Muscle layer of colon (tissue), 2 donors: ENCODE measurements around the gene URB1.

Source experiments
- H3K27ac ChIP-seq: one replicate; pipeline ENCODE4 v1.7.0; 2013; ENCODE audit warnings: low read depth, mild to moderate bottlenecking, low read length, moderate library complexity
- H3K27me3 ChIP-seq, 2 donors: one replicate each; pipeline ENCODE4 v1.7.0; 2013; ENCODE audit warnings: low read length in 2 of 2, mild to moderate bottlenecking in 2 of 2; ENCODE audit not compliant: insufficient read depth in 2 of 2, control insufficient read depth in 1 of 2
- H3K36me3 ChIP-seq: one replicate; pipeline ENCODE4 v1.7.0; 2013; ENCODE audit warnings: mild to moderate bottlenecking, low read length; ENCODE audit not compliant: insufficient read depth
- H3K4me1 ChIP-seq: one replicate; pipeline ENCODE4 v1.7.0; 2013; ENCODE audit warnings: mild to moderate bottlenecking, low read length; ENCODE audit not compliant: insufficient read depth
- H3K4me3 ChIP-seq, 2 donors: one replicate each; pipeline ENCODE4 v1.7.0; 2013; ENCODE audit warnings: low read length in 2 of 2, low read depth in 1 of 2, mild to moderate bottlenecking in 1 of 2, moderate library complexity in 1 of 2
- H3K9ac ChIP-seq: one replicate; pipeline ENCODE4 v1.7.0; 2013; ENCODE audit warnings: low read length
- H3K9me3 ChIP-seq: one replicate; pipeline ENCODE4 v1.7.0; 2013; ENCODE audit warnings: mild to moderate bottlenecking, low read length
- donor health status: abdominal sarcoma.
- donor health status: Adenocarcinoma of cecum.

URB1 gene

GRCh38 chr21:32334980-32335531, 57.8 kb downstream of the URB1 start:
- H3K27ac ChIP-seq, result no peak overlapping the region
- H3K27me3 ChIP-seq, result no peaks in the 10 kb centered on the region
- H3K4me3 ChIP-seq, result no peak overlapping the region
- no peak overlapping the region for H3K9ac ChIP-seq
- no peaks in the 10 kb centered on the region for H3K9me3 ChIP-seq
- H3K36me3 ChIP-seq, result peaks cover 42% of the 10 kb centered on the region
- H3K4me1 ChIP-seq, result no peaks in the 10 kb centered on the region

- H3K27me3 ChIP-seq, result no peaks in the 10 kb centered on the region
- no peak overlapping the region for H3K27ac ChIP-seq
- H3K9ac ChIP-seq, result no peak overlapping the region
- H3K9me3 ChIP-seq, result no peaks in the 10 kb centered on the region
- H3K36me3 ChIP-seq, result peaks cover 42% of the 10 kb centered on the region
- H3K4me1 ChIP-seq, result peaks cover 7% of the 10 kb centered on the region
- H3K4me3 ChIP-seq, result no peak overlapping the region
Measured at GRCh38 chr21:32333953-32334673, 58.7 kb downstream of the URB1 start.

- peaks cover 18% of the 10 kb centered on the region for H3K4me1 ChIP-seq
- no peak overlapping the region for H3K9ac ChIP-seq
- no peak overlapping the region for H3K4me3 ChIP-seq
- H3K27me3 ChIP-seq, result no peaks in the 10 kb centered on the region
- H3K36me3 ChIP-seq, result peaks cover 32% of the 10 kb centered on the region
- no peak overlapping the region for H3K27ac ChIP-seq
- H3K9me3 ChIP-seq, result no peaks in the 10 kb centered on the region
Measured at GRCh38 chr21:32332463-32332951, 60.3 kb downstream of the URB1 start.

- Histone ChIP-seq H3K9me3 (no peaks in the 10 kb centered on the region), H3K36me3 (peaks cover 26% of the 10 kb centered on the region), H3K27me3 (no peaks in the 10 kb centered on the region), H3K4me1 (peaks cover 18% of the 10 kb centered on the region), H3K4me3 (no peak overlapping the region), H3K9ac (no peak overlapping the region), H3K27ac (no peak overlapping the region)
Measured at GRCh38 chr21:32331444-32332305, 61.1 kb downstream of the URB1 start.

- Histone ChIP-seq H3K9ac (no peak overlapping the region), H3K27ac (no peak overlapping the region), H3K9me3 (no peaks in the 10 kb centered on the region), H3K27me3 (no peaks in the 10 kb centered on the region), H3K4me1 (peaks cover 18% of the 10 kb centered on the region), H3K36me3 (peaks cover 27% of the 10 kb centered on the region), H3K4me3 (no peak overlapping the region)
Measured at GRCh38 chr21:32330784-32331311, 62.0 kb downstream of the URB1 start.

- Histone ChIP-seq H3K9me3 (no peaks in the 10 kb centered on the region), H3K36me3 (peaks cover 34% of the 10 kb centered on the region), H3K9ac (no peak overlapping the region), H3K27me3 (no peaks in the 10 kb centered on the region), H3K27ac (no peak overlapping the region), H3K4me1 (peaks cover 18% of the 10 kb centered on the region), H3K4me3 (no peak overlapping the region)
Measured at GRCh38 chr21:32329776-32330175, 63.0 kb downstream of the URB1 start.

GRCh38 chr21:32329331-32329730, 63.5 kb downstream of the URB1 start:
- peaks cover 38% of the 10 kb centered on the region for H3K36me3 ChIP-seq
- H3K27ac ChIP-seq, result peak overlapping the region; percentile 37
- peaks cover 18% of the 10 kb centered on the region for H3K4me1 ChIP-seq
- H3K4me3 ChIP-seq, result no peak overlapping the region
- H3K27me3 ChIP-seq, result no peaks in the 10 kb centered on the region
- no peaks in the 10 kb centered on the region for H3K9me3 ChIP-seq
- no peak overlapping the region for H3K9ac ChIP-seq

GRCh38 chr21:32328595-32328994, 64.2 kb downstream of the URB1 start:
- H3K27me3 ChIP-seq, result no peaks in the 10 kb centered on the region
- peaks cover 18% of the 10 kb centered on the region for H3K4me1 ChIP-seq
- peaks cover 44% of the 10 kb centered on the region for H3K36me3 ChIP-seq
- H3K9me3 ChIP-seq, result no peaks in the 10 kb centered on the region
- H3K27ac ChIP-seq, result peak overlapping the region; percentile 37
- no peak overlapping the region for H3K4me3 ChIP-seq
- H3K9ac ChIP-seq, result no peak overlapping the region

- H3K4me3 ChIP-seq, result no peak overlapping the region
- H3K9ac ChIP-seq, result no peak overlapping the region
- peaks cover 51% of the 10 kb centered on the region for H3K36me3 ChIP-seq
- H3K27ac ChIP-seq, result no peak overlapping the region
- H3K4me1 ChIP-seq, result peaks cover 18% of the 10 kb centered on the region
- no peaks in the 10 kb centered on the region for H3K9me3 ChIP-seq
- H3K27me3 ChIP-seq, result no peaks in the 10 kb centered on the region
Measured at GRCh38 chr21:32325706-32326105, 67.1 kb downstream of the URB1 start.

GRCh38 chr21:32322676-32323075, 70.1 kb downstream of the URB1 start:
- no peaks in the 10 kb centered on the region for H3K27me3 ChIP-seq
- H3K4me3 ChIP-seq, result no peak overlapping the region
- no peak overlapping the region for H3K27ac ChIP-seq
- peaks cover 75% of the 10 kb centered on the region for H3K36me3 ChIP-seq
- H3K4me1 ChIP-seq, result no peaks in the 10 kb centered on the region
- no peaks in the 10 kb centered on the region for H3K9me3 ChIP-seq
- no peak overlapping the region for H3K9ac ChIP-seq

- no peaks in the 10 kb centered on the region for H3K4me1 ChIP-seq
- H3K27me3 ChIP-seq, result no peaks in the 10 kb centered on the region
- no peak overlapping the region for H3K4me3 ChIP-seq
- H3K36me3 ChIP-seq, result peaks cover 81% of the 10 kb centered on the region
- no peak overlapping the region for H3K27ac ChIP-seq
- no peak overlapping the region for H3K9ac ChIP-seq
- H3K9me3 ChIP-seq, result no peaks in the 10 kb centered on the region
Measured at GRCh38 chr21:32322103-32322502, 70.7 kb downstream of the URB1 start.
